H1 (cell line): Measurements from ENCODE around the gene ABHD15.

Source experiments
- ATF3 ChIP-seq: IDR thresholded peaks from 2 replicates; pipeline ENCODE4 v1.6.1; 2011; ENCODE audit warnings: low read depth, mild to moderate bottlenecking, low read length; ENCODE audit not compliant: insufficient read depth
- SP1 ChIP-seq: IDR thresholded peaks from 2 replicates; pipeline ENCODE4 v1.6.1; 2011; ENCODE audit warnings: low read depth, low read length

GRCh38 chr17:29597361-29598172, 30.7 kb upstream of the ABHD15 start:
- TF ChIP-seq ATF3 = no peak
- no peak for TF ChIP-seq SP1
